Rectal smooth muscle tissue (tissue), 1 donor: ENCODE measurements around the gene RGL3.

Experiments
- H3K27ac ChIP-seq: one replicate; pipeline ENCODE4 v1.7.0; 2013; ENCODE audit warnings: low read depth, low read length, inconsistent platforms
- H3K27me3 ChIP-seq: one replicate; pipeline ENCODE4 v1.7.0; 2013; ENCODE audit warnings: low read length; ENCODE audit not compliant: control insufficient read depth, insufficient read depth
- H3K36me3 ChIP-seq: one replicate; pipeline ENCODE4 v1.7.0; 2013; ENCODE audit warnings: low read length; ENCODE audit not compliant: control insufficient read depth, insufficient read depth
- H3K4me1 ChIP-seq: one replicate; pipeline ENCODE4 v1.7.0; 2013; ENCODE audit warnings: low read length; ENCODE audit not compliant: control insufficient read depth, insufficient read depth
- H3K4me3 ChIP-seq: one replicate; pipeline ENCODE4 v1.7.0; 2013; ENCODE audit warnings: low read length
- H3K9ac ChIP-seq: one replicate; pipeline ENCODE4 v1.7.0; 2013; ENCODE audit warnings: low read length

Gene RGL3

GRCh38 chr19:11405846-11406643 is 13.1 kb downstream of the RGL3 start:
- no peak overlapping the region for H3K4me3 ChIP-seq

GRCh38 chr19:11404588-11405222 is 14.4 kb downstream of the RGL3 start:
- no peak overlapping the region for H3K27ac ChIP-seq
- no peak overlapping the region for H3K9ac ChIP-seq
- no peak overlapping the region for H3K4me3 ChIP-seq
- no peaks in the 10 kb centered on the region for H3K36me3 ChIP-seq
- H3K27me3 ChIP-seq: no peaks in the 10 kb centered on the region
- H3K4me1 ChIP-seq: no peaks in the 10 kb centered on the region

More at GRCh38 chr19:11405846-11406643, 13.1 kb downstream of the RGL3 start:
- Histone ChIP-seq H3K4me1 (no peaks in the 10 kb centered on the region), H3K27ac (no peak overlapping the region), H3K36me3 (no peaks in the 10 kb centered on the region), H3K27me3 (no peaks in the 10 kb centered on the region), H3K9ac (no peak overlapping the region)

DNA sequence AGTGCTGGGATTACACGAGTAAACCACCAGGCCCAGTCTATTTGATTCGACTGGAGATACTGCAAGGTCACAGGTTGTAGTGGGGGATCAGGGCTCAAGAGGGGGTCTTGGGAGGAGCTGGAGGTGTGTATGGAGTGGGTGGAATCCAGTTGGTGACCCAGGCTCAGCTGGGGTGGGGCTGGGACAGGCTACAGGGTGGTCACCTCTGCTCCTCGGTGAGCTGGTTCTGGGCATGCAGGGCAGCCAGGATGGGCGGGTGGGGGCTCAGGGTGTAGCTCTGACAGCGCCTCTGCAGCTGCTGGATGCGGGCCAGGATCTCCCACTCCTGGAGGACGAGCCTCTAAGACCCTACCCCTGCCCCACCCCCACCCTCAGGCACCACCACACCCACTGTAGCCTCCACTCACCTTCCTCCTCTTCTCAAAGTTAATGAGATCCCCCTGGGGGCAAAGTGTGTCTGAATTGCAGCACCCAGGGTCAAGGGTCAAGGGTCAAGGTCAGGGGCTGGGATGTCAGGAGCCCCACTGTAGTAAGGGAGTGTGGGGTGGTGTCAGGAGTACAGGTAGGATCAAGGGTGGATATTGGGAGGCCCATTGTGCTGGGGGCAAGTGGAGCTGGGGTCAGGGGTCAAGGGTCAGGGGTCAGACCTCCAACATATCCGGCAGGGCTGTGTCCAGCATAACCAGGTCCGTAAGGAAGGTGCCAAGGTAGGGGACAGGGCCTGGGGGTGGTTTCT is 17.1 kb downstream of the RGL3 start:
- no peaks in the 10 kb centered on the region for H3K36me3 ChIP-seq

GRCh38 chr19:11400798-11401197 is 18.3 kb downstream of the RGL3 start:
- H3K4me3 ChIP-seq: no peak overlapping the region
- H3K27me3 ChIP-seq: no peaks in the 10 kb centered on the region
- no peak overlapping the region for H3K27ac ChIP-seq
- H3K9ac ChIP-seq: no peak overlapping the region
- no peaks in the 10 kb centered on the region for H3K4me1 ChIP-seq
- H3K36me3 ChIP-seq: no peaks in the 10 kb centered on the region

More for the DNA sequence above, 17.1 kb downstream of the RGL3 start:
- no peak overlapping the region for H3K9ac ChIP-seq
- no peak overlapping the region for H3K27ac ChIP-seq
- no peak overlapping the region for H3K4me3 ChIP-seq
- no peaks in the 10 kb centered on the region for H3K4me1 ChIP-seq
- H3K27me3 ChIP-seq: no peaks in the 10 kb centered on the region

DNA sequence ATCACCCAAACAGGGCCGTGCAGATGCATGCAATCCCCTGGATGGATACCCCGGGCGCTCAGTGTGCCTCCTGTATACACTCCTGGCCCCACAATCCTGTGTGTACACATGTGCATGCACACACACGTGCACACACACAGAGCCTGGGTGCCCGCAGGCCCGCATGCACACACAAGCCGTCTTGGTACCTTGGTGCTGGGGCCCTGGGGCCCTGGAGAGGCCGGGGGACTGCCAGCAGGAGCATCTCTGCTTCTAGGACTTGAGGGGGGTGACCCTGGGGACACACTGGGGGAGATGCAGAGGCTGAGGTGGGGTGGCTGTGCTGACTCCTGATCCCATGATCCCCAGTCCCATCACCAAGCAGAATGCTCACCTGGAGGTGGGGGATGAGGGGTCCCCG is 19.4 kb downstream of the RGL3 start:
- Histone ChIP-seq H3K27me3 (no peaks in the 10 kb centered on the region), H3K4me1 (no peaks in the 10 kb centered on the region), H3K27ac (no peak overlapping the region), H3K4me3 (no peak overlapping the region), H3K36me3 (no peaks in the 10 kb centered on the region), H3K9ac (no peak overlapping the region)

DNA sequence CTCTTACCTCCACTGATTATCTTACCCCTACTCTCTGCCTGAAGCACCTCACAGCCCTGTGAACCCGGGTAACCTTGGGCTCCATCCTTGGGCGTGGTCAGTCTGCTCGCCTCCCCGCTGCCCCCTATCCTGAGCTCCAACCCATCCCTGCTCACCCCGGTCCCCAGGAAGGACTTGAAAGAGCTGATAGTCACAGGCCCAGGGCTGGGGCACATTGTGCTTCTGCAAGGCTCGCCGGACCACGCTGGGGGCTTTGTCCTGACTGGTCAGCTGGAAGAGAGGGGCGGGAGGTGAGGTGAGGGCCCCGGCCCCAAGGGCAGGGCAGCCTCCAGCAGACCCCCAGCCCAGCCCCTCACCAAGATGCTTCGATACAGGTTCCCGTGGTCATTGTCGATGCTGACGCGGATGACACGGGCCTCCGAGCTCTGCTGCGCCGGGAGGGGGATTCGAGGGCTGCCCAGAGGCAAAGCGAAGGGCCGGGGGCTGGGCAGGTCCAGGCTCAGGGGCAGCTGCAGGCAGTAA is 22.0 kb downstream of the RGL3 start:
- Histone ChIP-seq H3K9ac (no peak overlapping the region), H3K4me1 (no peaks in the 10 kb centered on the region), H3K4me3 (no peak overlapping the region), H3K27me3 (no peaks in the 10 kb centered on the region), H3K27ac (no peak overlapping the region), H3K36me3 (no peaks in the 10 kb centered on the region)

DNA sequence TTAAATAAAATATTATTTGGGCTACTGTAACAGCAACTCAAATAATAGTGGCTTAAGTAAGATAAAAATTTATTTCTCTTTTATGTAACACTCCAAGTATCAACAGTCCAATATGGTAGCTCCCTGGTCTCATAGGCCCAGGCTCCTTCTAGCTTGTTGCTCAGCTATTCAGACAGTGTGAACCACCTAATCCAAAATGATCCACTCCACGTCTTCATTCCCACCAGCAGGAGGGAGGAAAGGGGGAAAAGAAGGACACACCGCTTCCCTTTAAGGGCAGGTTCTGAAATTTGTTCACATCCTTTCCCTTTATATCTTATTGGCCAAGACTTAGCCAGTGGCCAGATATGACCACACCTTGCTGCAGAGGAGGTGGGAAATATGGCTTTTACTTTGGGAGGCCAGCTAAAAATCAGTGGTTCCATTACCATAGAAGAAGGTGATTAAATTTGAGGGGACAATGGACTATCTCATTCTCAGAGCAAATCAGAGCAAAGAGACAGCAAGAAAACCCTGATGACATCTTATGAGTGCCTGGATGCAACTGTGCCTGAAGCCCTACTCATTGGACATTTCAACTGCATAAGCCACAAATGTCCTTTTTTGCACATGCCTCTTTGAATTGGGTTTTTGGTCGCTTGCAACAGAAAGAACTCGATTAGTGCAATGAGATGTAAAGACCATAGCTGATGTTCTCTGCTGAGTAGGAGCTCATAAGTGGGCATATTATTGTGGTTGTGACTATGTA is 28.0 kb downstream of the RGL3 start:
- Histone ChIP-seq H3K9ac (no peak overlapping the region), H3K27ac (no peak overlapping the region), H3K27me3 (no peaks in the 10 kb centered on the region), H3K36me3 (no peaks in the 10 kb centered on the region), H3K4me1 (no peaks in the 10 kb centered on the region), H3K4me3 (no peak overlapping the region)

DNA sequence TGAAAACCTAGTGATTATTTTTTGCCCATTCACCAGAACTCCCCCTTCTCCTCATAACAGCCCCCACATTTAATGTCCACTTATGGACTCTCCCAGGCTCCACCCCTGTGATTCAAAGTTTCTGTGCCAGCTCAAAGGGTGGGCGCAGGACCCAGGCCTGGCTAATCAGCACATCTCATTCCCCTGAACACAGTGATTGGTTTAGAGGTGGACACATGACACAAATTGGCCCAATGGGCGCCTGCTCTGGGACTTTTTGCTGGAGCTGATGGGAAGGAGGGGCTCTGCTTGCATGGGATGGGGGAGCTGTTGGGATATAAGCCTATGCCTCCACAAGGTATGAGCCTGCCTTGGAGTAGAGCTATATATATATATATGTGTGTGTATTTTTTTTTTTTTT is 28.8 kb downstream of the RGL3 start:
- Histone ChIP-seq H3K27ac (no peak overlapping the region), H3K36me3 (no peaks in the 10 kb centered on the region), H3K9ac (no peak overlapping the region), H3K4me3 (no peak overlapping the region), H3K4me1 (no peaks in the 10 kb centered on the region), H3K27me3 (no peaks in the 10 kb centered on the region)

DNA sequence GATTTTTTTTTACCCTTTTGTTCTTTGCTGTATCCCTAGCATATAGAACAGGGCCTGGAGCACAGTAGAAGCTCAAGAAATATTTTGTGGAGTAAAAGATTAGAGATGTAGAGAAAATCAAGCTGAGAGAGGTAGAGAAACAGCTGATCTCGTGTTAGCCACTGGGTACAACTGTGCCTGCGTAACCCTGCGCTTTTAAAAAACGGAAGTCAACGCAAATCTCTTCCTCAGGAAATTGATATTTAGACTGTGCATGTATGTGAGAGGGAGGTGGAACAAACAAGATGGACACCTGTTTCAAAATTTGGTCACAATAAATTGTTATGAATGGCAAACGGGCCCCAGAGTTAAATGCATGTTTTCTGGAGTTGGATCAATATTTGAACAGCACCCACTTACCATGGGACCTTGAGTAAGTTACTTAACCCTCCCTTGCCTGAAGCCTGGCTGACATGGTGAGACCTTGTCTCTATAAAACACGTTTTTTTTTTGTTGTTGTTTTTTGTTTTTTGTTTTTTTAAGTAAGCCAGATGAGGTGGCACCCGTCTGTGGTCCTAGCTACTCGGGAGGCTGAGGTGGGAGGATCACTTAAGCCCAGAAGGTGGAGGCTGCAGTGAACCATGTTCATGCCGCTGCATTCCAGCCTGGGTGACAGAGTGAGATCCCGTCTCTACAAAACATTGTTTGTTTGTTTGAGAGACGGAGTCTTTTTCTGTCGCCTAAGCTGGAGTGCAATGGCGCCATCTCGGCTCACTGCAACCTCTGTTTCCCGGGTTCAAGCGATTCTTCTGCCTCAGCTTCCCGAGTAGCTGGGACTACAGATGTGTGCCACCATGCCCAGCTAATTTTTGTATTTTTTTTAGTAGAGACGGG is 31.7 kb downstream of the RGL3 start:
- Histone ChIP-seq H3K27ac (no peak overlapping the region), H3K4me1 (no peaks in the 10 kb centered on the region)

GRCh38 chr19:11384778-11385129 is 34.4 kb downstream of the RGL3 start:
- no peaks in the 10 kb centered on the region for H3K36me3 ChIP-seq
- H3K4me3 ChIP-seq: no peak overlapping the region
- no peak overlapping the region for H3K9ac ChIP-seq
- H3K27ac ChIP-seq: no peak overlapping the region
- H3K27me3 ChIP-seq: peaks cover 2% of the 10 kb centered on the region
- peaks cover 7% of the 10 kb centered on the region for H3K4me1 ChIP-seq

More for the DNA sequence above, 31.7 kb downstream of the RGL3 start:
- no peak overlapping the region for H3K9ac ChIP-seq
- peaks cover 2% of the 10 kb centered on the region for H3K27me3 ChIP-seq
- H3K4me3 ChIP-seq: no peak overlapping the region
- H3K36me3 ChIP-seq: no peaks in the 10 kb centered on the region

- Histone ChIP-seq H3K27ac (no peak overlapping the region), H3K4me1 (peaks cover 7% of the 10 kb centered on the region), H3K9ac (no peak overlapping the region)
Observed at GRCh38 chr19:11383706-11384048, 35.4 kb downstream of the RGL3 start.

More at GRCh38 chr19:11383706-11384048, 35.4 kb downstream of the RGL3 start:
- H3K4me3 ChIP-seq: peak overlapping the region; percentile 28
- no peaks in the 10 kb centered on the region for H3K36me3 ChIP-seq
- H3K27me3 ChIP-seq: peaks cover 2% of the 10 kb centered on the region
